Stimulated activated CD8-positive, alpha-beta memory T cell treated with anti-CD3 and anti-CD28 coated beads, Interleukin-4, amount 100 ng/mL, for 48 hours (primary cell): ENCODE results near the gene PRKAB1.

Source experiments
- DNase-seq: peaks from one replicate; pipeline ENCODE4 v3.0.0-alpha.2; 2020

Gene PRKAB1

GRCh38 chr12:119715268-119715620 lies 47.3 kb downstream of the PRKAB1 start:
- no peak for DNase-seq

- DNase-seq: no peak
These were observed 50.2 kb downstream of the PRKAB1 start for GRCh38 chr12:119718141-119718540.

- no peak for DNase-seq
These were observed 52.4 kb downstream of the PRKAB1 start for GRCh38 chr12:119720349-119720748.

GRCh38 chr12:119721306-119721705 lies 53.4 kb downstream of the PRKAB1 start:
- no peak for DNase-seq

GRCh38 chr12:119725523-119725922 lies 57.6 kb downstream of the PRKAB1 start:
- DNase-seq: no peak

- no peak for DNase-seq
These were observed 59.9 kb downstream of the PRKAB1 start for GRCh38 chr12:119727600-119728443.

- DNase-seq: no peak
These were observed 60.5 kb downstream of the PRKAB1 start for GRCh38 chr12:119728444-119728745.

- DNase-seq: no peak
These were observed 61.9 kb downstream of the PRKAB1 start for GRCh38 chr12:119729871-119730270.

- DNase-seq: no peak
These were observed 62.4 kb downstream of the PRKAB1 start for GRCh38 chr12:119730381-119730780.
